ENCODE measurements around the gene SRL.

GRCh38 chr16:4209666-4210065 is 32.2 kb downstream of the SRL start:
- TF ChIP-seq MYC (IDR thresholded peaks at IDR 0.05; ENCODE audit: low read depth, low read length) (no peak), CTCF (IDR thresholded peaks at IDR 0.05; ENCODE audit: low read depth, low read length) (no peak)

Data from NB4 (cell line).